Dermis microvascular lymphatic vessel endothelial cell (primary cell): ENCODE data around the gene MYO3B. TPM values are rescaled to one million over a fixed set of nuclear protein-coding genes. Genes with fewer than 3 reads are reported as not detected.
A peak's percentile ranks its signal among the peaks of the same experiment; 100 is the strongest.

Source experiments
- DNase-seq, 2 donors: peaks; one replicate each; pipeline versions ENCODE4 v3.0.0 to v3.0.0-alpha.2; 2010; ENCODE audit warnings: low read depth in 2 of 2
- total RNA-seq: library from RNA; depleted of rRNA; stranded (reverse); fragments of >200 nt; gene quantifications from 2 replicates; pipeline ENCODE4 v1.2.1, GENCODE V29; 2014

Gene MYO3B
- total RNA-seq, 1 donor from 2014 or later = not detected

GRCh38 chr2:170368370-170368769, 190.4 kb downstream of the MYO3B start:
- DNase-seq = no peak

GRCh38 chr2:170369228-170369627, 191.3 kb downstream of the MYO3B start:
- DNase-seq = no peak

GRCh38 chr2:170369894-170370293, 191.9 kb downstream of the MYO3B start:
- peak; percentile 18 to 34 for DNase-seq

GRCh38 chr2:170371231-170371998, 193.5 kb downstream of the MYO3B start:
- DNase-seq = no peak

GRCh38 chr2:170375192-170375591, 197.2 kb downstream of the MYO3B start:
- no peak for DNase-seq

GRCh38 chr2:170377500-170378207, 199.7 kb downstream of the MYO3B start:
- no peak for DNase-seq

GRCh38 chr2:170380267-170380666, 202.3 kb downstream of the MYO3B start:
- DNase-seq = no peak

GRCh38 chr2:170381678-170382077, 203.7 kb downstream of the MYO3B start:
- DNase-seq = no peak

- no peak for DNase-seq
These were observed 208.6 kb downstream of the MYO3B start for GRCh38 chr2:170386554-170386953.

GRCh38 chr2:170391018-170391417, 213.1 kb downstream of the MYO3B start:
- DNase-seq = no peak

- DNase-seq = no peak
These were observed 213.8 kb downstream of the MYO3B start for GRCh38 chr2:170391697-170392096.

- no peak for DNase-seq
These were observed 216.0 kb downstream of the MYO3B start for GRCh38 chr2:170393861-170394498.

GRCh38 chr2:170394641-170395387, 216.9 kb downstream of the MYO3B start:
- no peak for DNase-seq

- DNase-seq = peak; percentile 18 to 28
These were observed 219.0 kb downstream of the MYO3B start for GRCh38 chr2:170396799-170397459.

GRCh38 chr2:170401187-170401586, 223.2 kb downstream of the MYO3B start:
- DNase-seq = no peak

GRCh38 chr2:170404846-170405245, 226.9 kb downstream of the MYO3B start:
- no peak for DNase-seq

- no peak for DNase-seq
These were observed 227.4 kb downstream of the MYO3B start for GRCh38 chr2:170405326-170405725.

- peak in 1 of 2 donors; percentile 25 for DNase-seq
These were observed 230.7 kb downstream of the MYO3B start for GRCh38 chr2:170408461-170409163.

GRCh38 chr2:170409164-170409535, 231.2 kb downstream of the MYO3B start:
- peak; percentile 40 to 68 for DNase-seq

- no peak for DNase-seq
These were observed 233.7 kb downstream of the MYO3B start for GRCh38 chr2:170411660-170412059.
